Stimulated activated CD4-positive, alpha-beta T cell treated with anti-CD3 and anti-CD28 coated beads, Interleukin-12 subunit alpha, Interleukin-12 subunit beta, amount 100 ng/mL, for 48 hours (primary cell): ENCODE results near the gene SLC6A6.
"Not testable (repeated sequence)": the region's sequence is repeated elsewhere in the genome, so short reads cannot be mapped to it uniquely, and the experiment has no call there.

Source experiments
- DNase-seq, 3 donors: peaks; one replicate each; pipeline ENCODE4 v3.0.0-alpha.2; 2020; ENCODE audit warnings: low read depth in 2 of 3, low spot score in 1 of 3

The SLC6A6 gene

DNA sequence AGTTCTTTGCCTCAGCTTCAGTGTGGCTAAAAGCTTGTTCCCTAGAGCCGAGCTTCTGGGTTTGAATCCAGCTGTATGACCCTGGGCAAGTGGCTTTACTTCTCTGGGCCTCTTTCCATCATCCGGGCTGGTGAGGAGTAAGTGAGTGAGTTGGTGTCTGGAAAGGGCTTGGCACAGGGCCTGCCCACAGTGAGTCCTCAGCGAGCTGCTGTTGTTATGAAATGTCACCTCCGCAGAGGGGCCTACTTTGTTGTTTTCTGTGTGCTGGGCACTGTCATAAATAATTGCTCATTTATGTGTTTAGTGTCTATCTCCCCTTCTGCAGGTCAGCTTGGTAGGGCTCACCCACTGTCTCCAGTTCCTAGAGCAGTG, 31.7 kb downstream of the SLC6A6 start:
- DNase-seq: no peak

DNA sequence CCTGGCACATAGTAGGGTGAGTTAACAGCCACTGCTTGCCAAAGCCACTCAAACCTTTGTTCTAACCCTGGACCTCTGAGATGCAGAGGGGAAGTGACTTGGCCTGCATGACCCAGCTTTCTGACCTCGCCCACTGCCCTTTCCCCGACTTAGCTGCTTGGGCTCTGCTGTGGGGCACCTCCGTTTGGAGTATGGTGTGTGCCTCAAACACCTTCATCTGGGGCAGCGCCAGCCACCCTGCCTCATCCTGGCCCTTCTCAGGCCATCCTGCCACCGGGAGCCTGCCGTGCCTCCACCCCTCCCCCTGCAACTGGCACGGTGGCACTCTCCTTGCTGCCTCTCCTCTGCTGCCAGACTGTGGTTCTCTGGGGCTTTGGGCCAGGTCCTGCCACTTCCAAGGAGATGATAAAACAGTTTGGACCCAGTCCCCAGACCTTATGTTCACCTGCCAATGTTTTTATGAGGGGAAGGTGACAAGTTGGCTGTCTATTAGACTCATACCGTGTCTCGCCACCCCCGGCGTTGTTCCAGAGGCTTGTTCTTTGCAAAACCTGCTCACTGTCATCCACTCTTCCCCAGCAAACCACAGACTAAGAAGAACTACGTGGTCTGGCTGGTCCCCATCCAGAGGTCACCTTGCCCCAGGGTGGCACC, 32.2 kb downstream of the SLC6A6 start:
- DNase-seq: no peak

DNA sequence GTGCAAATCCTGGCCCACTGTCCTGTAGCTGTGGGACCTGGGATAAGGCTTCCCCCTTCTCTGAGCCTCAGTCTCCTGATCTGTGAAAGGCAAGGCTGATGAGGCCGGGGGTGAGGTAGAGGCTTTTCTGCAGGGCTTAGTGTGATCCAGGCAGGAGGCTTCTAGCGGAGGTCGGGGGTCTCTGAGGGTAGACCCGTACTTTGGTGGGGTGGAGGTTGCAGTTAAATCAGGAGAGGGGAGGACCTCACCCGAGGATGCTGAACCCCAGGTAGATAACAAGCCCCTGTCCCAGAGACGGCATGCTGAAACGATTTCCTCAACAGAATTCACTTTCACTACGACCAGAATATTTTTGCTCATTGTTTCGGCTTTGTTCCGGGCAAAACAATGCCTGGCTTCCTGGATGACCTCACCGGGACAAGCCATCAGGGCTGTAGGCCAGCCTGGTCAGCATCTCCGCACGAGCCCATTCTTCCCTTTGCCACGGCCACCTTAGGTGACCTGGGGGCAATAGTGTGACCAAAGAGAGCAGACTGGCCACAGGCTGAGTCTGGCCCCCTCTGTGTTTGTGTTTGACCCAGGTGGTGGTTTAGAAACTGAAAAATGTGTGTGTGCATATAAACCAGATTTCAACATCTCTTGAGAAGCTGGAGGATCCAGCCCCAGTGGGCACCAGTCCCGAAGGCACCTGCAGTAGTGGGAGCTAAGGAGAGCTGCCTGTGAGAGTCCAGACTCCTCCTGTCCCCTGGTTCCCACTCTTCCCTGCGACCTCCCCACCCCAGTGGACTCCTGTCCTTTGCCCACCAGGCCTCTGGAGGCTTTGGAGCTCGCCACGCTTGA, 33.0 kb downstream of the SLC6A6 start:
- DNase-seq: no peak

DNA sequence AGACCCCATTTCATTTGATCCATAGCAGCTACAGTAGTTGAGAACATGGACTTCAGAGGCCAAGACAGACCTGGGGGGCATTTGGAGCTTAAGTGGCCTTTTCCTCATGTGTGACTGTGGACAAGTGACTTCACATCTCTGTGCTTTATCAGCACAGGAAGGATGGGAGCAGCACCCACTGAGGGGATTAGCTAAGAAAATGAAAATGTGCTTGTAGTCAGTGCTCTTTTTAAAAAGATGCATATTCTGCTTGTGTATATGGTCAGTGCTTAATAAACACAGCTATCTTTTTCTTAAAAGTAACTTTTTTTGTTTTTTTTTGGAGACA, 34.5 kb downstream of the SLC6A6 start:
- no peak for DNase-seq

DNA sequence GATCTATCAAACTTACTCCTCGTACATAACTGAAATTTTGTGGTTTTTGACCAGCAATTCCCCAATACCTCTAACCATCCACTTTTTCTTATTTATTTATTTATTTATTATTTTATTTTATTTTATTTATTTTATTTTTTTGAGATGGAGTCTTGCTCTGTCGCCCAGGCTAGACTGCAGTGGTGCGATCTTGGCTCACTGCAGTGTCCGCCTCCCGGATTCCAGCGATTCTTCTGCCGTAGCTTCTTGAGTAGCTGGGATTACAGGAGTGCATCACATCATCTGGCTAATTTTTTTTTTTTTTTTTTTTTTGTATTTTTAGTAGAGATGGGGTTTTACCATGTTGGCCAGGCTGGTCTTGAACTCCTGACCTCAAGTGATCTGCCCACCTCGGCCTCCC, 35.3 kb downstream of the SLC6A6 start:
- DNase-seq: not testable (repeated sequence)

DNA sequence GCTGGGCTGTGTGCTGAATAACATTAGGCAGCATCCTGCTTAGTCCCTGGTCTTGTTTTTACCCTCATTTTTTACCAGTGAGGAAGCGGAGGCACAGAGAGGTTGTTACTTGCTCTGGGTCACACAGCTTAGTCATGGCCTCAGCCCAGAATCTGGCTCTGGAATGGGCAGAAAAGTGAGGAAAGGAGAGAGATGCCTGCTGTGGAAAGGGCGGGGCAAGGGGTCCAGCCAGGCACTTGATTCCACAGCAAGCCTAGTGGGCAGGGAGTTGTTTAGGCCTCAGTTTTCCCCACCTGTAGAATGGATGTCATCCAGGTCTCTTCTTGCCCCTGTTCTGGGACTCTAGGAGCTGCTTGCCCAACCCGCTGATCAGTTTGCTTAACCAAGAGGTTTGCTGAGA, 35.9 kb downstream of the SLC6A6 start:
- no peak for DNase-seq

DNA sequence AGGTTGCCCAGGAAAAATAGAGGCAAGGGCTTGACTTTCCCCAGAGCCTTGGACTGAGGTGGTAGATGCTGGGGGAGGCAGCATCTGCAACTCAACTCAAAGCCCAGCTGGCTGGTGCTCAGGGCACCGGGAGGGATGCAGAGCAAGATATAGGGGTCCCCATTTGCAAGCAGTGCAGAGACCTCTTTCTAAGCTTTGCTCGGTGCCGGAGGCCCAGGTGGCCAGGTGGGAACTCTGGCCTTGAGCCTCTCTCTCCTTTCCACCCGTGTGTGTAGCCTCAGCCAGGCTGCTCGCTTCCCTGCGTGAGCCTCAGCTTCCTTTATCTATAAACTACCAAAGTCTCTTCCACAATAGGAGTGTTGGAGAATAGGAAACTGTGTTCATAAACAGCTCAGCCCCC, 36.5 kb downstream of the SLC6A6 start:
- no peak for DNase-seq

DNA sequence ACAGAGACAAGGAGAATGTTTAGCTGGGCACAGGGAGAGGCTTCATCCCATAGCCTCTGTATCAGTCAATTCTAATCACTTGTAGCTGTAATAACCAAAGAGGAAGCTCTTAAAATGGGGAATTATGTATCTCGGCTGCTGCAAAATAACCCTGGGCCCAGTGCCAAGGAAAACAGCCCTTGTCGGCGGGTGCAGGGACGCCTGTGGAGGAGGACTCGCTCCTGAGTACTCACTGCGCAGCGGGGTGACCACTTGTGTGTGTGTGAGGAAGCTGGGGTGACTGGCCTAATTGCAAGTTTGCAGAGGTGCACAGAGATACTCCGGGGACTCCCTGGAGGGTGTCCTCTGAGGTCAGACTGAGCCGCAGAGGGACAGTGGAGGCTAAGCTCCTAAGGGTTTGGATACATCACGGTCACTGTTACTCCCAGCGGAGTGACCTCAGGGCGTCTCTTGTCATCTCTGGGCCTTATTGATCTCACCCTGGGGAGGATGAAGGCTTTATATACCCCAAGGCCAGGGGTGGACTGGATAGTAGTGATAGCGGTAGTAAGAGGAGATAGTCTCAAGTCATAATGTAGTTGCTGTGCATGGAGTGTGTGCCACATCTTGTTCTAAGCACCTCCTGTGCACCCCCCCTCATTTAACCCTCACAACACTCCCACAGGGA, 37.2 kb downstream of the SLC6A6 start:
- no peak for DNase-seq

DNA sequence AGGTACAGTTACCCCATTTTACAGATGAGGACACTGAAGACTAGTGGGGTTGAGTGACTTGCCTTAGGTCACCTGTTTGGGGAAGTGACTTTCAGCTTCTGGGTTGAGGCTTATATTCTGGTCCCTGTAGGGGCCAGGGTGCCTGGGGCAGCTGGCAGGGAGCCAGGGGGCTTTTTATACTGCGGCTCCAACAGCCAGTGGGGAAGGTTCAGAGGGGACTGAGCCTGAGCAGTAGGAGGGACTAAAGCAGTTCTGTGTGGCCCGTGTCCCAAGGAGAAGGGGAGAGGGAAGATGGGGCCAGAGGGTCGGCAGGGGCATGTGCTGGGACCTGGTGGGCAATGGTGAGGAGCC, 37.7 kb downstream of the SLC6A6 start:
- DNase-seq: no peak

DNA sequence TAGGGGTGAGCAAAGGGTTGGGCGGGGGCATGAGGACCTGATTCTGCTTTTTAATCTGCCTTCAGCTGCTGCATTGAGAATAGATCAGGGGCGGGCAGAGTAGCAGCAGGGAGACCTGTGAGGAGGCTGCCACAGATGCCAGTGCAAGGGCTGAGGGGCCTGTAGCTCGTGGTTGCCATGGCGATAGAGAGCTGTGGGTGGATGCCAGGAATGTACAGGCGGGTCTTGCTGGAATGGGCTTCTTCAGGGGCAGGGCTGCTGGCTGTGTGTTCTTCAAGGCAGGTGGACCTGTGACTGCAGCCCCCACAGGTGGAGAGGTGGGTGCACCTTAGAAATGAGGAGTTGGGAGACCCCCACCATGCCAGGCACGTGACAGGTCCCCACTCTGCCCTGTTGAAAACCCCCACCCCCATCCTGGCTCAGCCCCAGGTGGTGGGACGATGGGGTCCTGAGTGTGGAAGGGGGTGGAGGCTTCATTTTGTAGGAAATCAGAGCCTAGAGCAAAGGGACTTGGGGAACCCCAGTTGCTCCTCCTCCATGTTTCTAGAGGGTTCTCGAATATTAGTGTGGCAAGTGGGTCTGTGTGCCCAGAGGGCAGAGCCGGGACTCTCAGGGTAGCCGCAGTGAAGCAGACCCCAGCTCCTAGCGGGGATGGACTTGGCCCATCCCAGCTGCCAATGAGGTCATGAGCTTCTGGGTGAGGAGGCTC, 38.3 kb downstream of the SLC6A6 start:
- DNase-seq: no peak

DNA sequence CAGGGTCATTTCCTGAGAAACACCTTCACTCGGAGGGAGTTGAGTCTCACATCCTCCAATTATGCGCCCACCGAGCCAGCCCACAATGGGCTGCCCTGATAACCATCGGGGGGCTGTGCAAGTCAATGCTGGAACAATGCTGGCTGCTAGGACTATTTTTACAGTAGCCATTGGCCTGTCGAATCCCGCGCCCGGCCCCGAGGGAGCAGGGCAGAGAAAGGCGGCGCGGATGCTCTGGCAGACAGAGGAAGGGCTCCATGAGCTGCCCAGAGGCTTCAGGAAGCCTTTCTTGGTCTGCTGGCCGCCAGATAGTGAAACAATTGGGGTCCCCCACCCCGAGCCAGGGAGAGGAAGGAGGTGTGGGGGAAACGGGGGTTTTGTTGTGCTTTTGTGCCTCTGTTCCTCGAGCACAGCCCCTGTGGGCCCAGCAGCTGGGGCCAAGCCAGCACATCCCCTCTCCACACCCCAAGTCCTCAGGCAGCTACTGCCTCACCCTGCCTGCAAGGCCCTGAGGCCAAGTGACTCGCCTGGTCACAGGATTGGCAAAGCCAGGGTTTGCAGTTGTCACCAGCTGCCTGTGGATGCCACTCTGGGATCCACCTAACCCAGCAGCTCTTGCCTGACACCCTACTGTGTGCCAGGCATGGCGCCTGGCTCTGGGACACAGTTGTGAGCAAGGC, 39.0 kb downstream of the SLC6A6 start:
- DNase-seq: no peak

DNA sequence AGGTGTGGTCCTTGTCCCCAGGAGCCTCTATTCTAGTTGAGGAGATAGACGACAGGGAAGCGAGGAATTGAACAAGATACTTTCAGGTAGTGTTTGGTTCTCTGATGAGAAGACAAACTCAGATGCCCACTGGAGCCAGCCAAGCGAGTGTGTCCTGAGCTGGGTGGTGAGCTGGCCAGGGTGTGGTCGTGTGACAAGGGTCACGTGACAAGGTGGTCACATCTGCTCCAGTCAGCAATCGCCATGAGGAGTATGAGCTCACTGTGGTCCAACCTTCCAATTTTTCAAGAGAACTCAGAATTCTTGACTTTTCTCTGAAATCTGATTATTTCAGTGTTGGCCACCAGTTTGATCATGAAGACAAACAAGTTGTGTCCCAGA, 39.5 kb downstream of the SLC6A6 start:
- no peak for DNase-seq

DNA sequence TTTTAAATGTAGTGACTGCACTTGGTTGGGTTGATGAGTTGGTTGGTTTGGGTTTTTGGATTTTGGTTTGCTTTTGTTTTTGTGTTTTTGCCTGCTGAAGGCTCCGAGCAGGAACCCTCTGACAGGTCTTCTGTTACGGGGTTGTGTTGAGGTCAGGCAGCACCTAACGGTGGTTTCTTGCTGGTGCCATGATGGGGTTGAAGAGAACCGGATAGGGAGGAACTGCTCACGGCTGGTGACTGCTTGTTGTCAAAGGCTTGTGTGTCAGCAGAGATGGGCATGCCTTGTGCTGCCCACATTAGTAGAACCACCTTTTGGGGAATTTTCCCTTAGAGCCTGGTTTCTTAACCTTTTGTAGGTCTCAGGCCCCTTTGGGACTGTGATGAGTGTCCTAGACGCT, 42.0 kb downstream of the SLC6A6 start:
- DNase-seq: no peak

DNA sequence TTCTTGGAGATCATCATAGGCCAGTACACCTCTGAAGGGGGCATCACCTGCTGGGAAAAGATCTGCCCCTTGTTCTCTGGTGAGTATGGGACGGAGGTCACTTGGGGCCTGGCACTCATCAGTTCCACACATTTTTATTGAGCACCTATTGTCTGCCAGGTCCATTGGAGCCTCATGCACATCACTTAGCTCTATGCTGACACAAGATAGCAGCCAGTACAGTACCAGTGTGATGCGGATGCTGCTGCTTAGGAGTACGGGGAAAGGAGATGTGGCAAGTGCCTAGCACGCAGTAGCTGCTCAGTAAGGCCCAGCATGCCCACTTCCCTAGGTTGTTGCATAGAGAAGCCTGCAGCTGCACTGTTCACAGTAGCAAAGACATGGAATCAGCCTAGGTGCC, 43.4 kb downstream of the SLC6A6 start:
- DNase-seq: no peak

DNA sequence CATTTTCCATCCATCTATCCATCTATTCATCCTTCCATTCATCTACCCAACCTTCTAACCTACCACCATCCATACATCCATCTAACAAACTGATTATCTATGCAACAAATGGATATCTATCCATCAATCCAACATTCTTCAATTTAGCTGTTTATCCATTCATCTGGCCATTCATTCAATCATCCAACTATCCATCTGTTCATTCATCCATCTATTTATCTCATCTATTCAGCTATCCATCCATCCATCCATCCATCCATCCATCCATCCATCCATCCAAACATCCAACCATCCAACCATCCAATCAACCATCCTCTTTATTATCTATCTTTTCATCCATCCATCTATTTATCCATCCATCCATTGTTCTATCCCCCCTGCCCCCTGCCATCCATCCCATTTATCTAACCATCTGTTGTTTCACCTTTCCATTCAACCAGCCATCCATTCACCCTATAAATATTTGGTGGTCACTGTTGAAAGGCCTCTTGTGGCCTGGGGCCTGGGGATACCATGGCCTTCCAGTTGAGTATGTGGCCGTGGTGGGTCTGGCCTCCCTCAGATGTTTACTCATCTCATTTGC, 44.7 kb downstream of the SLC6A6 start:
- DNase-seq: no peak

DNA sequence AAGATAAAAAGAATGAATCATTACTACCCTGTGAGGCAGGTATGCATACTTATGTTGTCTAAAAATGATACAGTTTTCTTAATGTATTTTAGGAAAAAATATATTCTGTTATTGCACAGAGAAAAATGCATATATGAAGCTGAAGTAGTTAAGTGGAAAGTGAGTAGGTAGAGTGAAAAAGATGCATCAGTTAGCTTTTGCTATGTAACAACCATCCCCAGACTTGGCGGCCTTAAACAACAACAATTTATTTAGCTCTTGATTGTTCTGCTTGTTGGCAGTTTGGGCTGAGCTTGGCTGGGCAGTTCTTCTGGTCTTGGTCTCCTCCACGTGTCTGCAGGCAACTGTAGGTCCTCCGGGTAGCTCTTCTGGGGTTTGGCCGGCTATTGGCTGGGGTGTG, 45.7 kb downstream of the SLC6A6 start:
- no peak for DNase-seq

DNA sequence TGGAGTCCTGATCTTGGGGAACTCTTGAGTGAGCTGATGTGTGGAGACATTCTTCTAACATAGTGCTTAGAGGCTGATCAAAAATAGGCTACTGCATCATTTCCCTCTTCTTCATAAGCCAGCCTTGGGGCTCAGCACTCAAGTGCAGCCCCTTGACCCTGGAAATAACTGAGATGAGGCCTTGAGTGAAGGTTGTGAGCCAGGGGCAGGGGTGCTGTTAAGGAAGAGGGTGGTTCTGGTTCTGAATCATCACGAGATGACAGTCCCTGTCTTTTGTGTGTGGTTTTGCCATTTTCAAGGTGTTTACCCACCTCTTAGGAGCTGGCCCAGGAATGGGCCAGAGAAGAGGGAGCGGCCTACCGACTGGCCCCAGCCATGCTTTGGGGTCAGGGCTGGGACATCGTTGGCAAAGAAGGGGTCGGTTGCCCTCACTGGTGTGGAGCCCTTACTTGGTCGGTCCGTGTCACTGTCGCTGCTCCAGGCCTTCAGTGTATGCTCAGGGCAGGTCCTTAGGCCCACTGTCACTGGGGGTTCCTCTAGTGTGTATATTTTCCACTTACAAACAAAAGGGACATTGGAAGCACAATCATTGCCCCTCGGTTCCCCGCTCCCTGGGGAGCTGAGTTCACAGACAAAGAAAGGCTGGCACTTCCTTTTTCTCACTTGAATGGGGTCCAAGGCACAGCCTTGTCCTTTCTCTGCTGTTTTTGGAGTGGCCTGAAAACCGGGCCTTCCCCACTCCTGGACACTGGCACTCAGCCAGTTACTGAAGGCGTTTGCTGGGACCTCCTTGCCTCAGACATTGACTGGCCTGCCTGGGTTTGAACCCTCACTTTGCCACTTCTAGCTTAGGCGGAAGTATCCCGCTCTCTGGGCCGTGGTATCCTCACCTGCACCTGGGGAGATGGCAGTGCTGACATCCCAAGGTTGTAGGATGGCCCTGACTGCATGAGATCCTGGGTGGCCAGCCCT, 46.6 kb downstream of the SLC6A6 start:
- DNase-seq: no peak

DNA sequence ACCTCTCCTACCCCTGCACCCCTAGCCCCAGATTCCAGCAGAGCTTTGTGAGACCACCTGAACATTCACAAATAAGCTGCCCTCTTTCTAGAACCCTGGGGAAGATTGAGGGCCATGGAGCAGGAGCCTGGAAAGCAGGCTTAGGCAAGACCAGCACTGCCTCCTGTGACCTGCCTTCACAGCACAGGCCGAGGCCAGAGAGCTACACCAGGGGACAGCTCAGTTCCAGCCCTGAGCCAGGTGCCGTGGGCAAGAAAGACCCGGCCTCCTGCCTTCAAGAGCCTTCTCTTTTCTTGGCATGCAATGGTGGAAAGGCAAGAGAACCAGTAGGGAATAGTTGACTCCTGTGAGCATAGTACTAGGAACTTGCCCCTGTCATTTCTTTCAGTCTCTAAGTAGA, 48.1 kb downstream of the SLC6A6 start:
- DNase-seq: no peak

DNA sequence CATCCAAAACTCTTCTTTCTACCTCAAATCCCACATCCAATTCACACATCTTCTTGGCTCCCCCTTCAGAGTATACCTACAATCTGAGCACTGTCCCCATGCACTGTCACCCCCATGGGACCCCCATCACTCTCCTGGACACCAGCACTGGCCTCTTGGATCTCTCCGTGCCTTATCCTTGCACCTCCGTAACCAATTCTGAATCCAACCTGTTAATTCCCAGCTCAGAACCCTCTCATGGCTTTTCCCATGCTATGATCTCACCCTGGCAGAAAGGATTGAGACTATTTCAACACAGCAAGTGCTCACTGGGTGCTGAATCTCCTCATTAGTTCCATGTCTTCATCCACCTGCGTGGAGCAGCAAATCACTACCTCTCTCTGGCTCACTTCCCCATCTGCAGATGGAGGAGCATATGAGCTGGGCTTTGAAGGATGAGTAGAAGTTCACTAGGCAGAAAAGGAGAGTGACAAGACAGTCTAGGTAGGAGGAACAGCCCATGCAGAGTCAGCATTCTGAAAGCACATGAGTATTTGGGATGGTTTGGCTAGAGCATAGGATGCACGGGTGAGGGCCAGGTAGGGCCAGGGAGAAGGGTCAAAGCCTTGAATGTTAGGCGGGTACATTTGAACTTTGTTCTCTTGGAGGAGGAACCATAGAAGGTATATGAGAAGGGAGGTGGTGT, 48.7 kb downstream of the SLC6A6 start:
- no peak for DNase-seq
